Liver (tissue), 3 donors: ENCODE results near the gene KDM6A.

Source experiments
- ATF3 ChIP-seq: IDR thresholded peaks from 2 replicates; pipeline ENCODE4 v1.6.1; 2016; ENCODE audit warnings: antibody characterized with exemption
- HNF4A ChIP-seq, 2 donors: conservative IDR thresholded peaks; 2 replicates each; pipeline ENCODE4 v1.6.1; 2016; ENCODE audit warnings: antibody characterized with exemption in 2 of 2, mild to moderate bottlenecking in 2 of 2
- JUND ChIP-seq, 2 donors: IDR thresholded peaks; 2 replicates each; pipeline ENCODE4 v1.6.1; 2016; ENCODE audit warnings: antibody characterized with exemption in 2 of 2
- RAD21 ChIP-seq, 2 donors: IDR thresholded peaks; 2 replicates each; pipeline ENCODE4 v1.6.1; 2016; ENCODE audit warnings: antibody characterized with exemption in 2 of 2, mild to moderate bottlenecking in 2 of 2
- SP1 ChIP-seq: IDR thresholded peaks from 2 replicates; pipeline ENCODE4 v1.6.1; 2018; ENCODE audit warnings: antibody characterized with exemption, mild to moderate bottlenecking
- TAF1 ChIP-seq: conservative IDR thresholded peaks from 2 replicates; pipeline ENCODE4 v1.6.1; 2016; ENCODE audit warnings: antibody characterized with exemption, mild to moderate bottlenecking
- ZBTB33 ChIP-seq: IDR thresholded peaks from 2 replicates; pipeline ENCODE4 v1.6.1; 2016; ENCODE audit warnings: antibody characterized with exemption
- TF ChIP-seq, protein P1 (sequence below): IDR thresholded peaks from 2 replicates; pipeline ENCODE4 v1.6.1; 2016; ENCODE audit warnings: antibody characterized with exemption
- TF ChIP-seq, protein P2 (sequence below): fragments of 150-350 bp; IDR thresholded peaks from 2 replicates; pipeline ENCODE4 v1.5.1; 2017; ENCODE audit warnings: improper control_type of control experiment, low read depth, low read length; ENCODE audit not compliant: missing input control
- TF ChIP-seq, protein P3 (sequence below): IDR thresholded peaks from 2 replicates; pipeline ENCODE4 v1.6.1; 2016; ENCODE audit warnings: antibody characterized with exemption, mild to moderate bottlenecking
- donor health status: healthy.
- donor health status: healthy.

DNA sequence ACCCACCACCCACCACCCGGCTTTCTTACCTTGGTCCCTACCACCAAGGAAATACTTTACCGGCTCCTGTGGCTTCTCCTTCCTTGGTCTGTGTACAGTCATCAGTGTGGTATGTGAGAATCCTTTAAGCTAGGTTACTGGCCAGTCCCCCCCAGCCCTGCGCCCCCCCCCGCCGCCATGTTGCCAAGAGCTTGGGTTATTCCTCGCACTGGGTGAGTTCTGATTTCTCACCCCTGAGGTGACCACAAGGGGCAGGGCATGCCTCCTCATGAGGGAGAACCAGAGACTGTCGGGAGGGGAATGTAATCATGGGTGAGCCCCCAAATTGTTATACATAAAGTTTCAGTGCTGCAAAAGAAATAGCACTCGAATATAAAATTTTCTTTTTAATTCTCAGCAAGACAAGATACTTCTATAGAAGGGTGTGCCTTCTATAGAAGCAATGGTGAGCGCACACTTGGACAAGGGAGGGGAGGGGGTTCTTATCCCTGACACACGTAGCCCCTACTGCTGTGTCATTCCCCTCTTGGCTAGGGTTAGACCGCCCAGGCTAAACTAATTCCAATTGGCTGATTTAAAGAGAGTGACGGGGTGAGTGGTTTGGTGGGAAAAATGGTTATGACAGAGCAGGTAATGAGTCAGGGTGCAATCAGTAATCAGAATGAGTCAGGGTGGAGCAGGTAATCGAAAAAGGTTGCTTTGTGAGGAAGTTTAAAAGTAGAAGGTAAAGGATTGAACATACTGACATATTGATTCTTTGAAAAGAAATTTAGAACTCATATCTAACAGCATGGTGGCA, 133.2 kb downstream of the KDM6A start:
- TF ChIP-seq SP1: no peak
- TF ChIP-seq, protein P1, sequence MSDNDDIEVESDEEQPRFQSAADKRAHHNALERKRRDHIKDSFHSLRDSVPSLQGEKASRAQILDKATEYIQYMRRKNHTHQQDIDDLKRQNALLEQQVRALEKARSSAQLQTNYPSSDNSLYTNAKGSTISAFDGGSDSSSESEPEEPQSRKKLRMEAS: no peak
- TF ChIP-seq ATF3: no peak
- TF ChIP-seq, protein P2, sequence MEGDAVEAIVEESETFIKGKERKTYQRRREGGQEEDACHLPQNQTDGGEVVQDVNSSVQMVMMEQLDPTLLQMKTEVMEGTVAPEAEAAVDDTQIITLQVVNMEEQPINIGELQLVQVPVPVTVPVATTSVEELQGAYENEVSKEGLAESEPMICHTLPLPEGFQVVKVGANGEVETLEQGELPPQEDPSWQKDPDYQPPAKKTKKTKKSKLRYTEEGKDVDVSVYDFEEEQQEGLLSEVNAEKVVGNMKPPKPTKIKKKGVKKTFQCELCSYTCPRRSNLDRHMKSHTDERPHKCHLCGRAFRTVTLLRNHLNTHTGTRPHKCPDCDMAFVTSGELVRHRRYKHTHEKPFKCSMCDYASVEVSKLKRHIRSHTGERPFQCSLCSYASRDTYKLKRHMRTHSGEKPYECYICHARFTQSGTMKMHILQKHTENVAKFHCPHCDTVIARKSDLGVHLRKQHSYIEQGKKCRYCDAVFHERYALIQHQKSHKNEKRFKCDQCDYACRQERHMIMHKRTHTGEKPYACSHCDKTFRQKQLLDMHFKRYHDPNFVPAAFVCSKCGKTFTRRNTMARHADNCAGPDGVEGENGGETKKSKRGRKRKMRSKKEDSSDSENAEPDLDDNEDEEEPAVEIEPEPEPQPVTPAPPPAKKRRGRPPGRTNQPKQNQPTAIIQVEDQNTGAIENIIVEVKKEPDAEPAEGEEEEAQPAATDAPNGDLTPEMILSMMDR: no peak
- TF ChIP-seq JUND (IDR thresholded peaks at IDR 0.05): no peak
- TF ChIP-seq, protein P3, sequence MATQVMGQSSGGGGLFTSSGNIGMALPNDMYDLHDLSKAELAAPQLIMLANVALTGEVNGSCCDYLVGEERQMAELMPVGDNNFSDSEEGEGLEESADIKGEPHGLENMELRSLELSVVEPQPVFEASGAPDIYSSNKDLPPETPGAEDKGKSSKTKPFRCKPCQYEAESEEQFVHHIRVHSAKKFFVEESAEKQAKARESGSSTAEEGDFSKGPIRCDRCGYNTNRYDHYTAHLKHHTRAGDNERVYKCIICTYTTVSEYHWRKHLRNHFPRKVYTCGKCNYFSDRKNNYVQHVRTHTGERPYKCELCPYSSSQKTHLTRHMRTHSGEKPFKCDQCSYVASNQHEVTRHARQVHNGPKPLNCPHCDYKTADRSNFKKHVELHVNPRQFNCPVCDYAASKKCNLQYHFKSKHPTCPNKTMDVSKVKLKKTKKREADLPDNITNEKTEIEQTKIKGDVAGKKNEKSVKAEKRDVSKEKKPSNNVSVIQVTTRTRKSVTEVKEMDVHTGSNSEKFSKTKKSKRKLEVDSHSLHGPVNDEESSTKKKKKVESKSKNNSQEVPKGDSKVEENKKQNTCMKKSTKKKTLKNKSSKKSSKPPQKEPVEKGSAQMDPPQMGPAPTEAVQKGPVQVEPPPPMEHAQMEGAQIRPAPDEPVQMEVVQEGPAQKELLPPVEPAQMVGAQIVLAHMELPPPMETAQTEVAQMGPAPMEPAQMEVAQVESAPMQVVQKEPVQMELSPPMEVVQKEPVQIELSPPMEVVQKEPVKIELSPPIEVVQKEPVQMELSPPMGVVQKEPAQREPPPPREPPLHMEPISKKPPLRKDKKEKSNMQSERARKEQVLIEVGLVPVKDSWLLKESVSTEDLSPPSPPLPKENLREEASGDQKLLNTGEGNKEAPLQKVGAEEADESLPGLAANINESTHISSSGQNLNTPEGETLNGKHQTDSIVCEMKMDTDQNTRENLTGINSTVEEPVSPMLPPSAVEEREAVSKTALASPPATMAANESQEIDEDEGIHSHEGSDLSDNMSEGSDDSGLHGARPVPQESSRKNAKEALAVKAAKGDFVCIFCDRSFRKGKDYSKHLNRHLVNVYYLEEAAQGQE: no peak
- no peak for TF ChIP-seq RAD21 (IDR thresholded peaks at IDR 0.05)
- TF ChIP-seq HNF4A (conservative IDR thresholded peaks at IDR 0.05): no peak
- no peak for TF ChIP-seq ZBTB33
- TF ChIP-seq TAF1: no peak
